Fibroblast of skin of left biceps (primary cell): Measurements from ENCODE around the gene SNAP25.

Experiments
- DNase-seq, 2 experiments: peaks; one replicate each; pipeline ENCODE4 v3.0.0-alpha.2; 2013; ENCODE audit warnings: low read depth in 2 of 2

SNAP25 gene

DNA sequence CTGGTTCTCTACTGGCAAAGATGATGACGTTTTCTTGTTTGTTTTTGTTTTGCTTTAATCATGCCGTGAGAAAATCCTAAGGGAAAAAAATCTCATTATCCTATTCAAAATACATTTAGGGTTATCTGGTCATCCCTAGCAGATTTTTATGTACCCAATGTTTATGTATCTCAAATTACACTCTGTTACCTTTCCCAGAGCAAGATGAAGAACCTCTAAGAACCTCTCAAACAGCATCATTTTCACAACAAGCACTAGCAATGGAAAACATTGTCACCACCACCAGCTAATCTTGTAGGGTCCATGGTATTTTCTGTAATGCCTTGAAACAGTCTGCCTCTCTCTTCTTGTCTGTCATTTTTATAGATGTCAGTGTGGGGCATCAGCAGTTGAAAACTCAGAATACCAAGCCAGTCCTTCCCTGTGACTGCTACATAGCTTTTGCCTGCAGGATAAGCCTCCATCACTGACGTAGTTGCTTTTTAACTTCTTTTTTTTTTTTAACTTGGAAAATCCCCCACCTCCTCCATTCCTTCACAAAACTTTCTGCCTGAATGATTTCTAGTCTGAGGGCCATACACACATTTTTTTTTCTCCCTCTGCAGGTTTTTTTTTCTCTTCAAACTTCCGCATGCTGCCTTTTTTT is 2.4 kb upstream of the SNAP25 start:
- DNase-seq, result no peak

DNA sequence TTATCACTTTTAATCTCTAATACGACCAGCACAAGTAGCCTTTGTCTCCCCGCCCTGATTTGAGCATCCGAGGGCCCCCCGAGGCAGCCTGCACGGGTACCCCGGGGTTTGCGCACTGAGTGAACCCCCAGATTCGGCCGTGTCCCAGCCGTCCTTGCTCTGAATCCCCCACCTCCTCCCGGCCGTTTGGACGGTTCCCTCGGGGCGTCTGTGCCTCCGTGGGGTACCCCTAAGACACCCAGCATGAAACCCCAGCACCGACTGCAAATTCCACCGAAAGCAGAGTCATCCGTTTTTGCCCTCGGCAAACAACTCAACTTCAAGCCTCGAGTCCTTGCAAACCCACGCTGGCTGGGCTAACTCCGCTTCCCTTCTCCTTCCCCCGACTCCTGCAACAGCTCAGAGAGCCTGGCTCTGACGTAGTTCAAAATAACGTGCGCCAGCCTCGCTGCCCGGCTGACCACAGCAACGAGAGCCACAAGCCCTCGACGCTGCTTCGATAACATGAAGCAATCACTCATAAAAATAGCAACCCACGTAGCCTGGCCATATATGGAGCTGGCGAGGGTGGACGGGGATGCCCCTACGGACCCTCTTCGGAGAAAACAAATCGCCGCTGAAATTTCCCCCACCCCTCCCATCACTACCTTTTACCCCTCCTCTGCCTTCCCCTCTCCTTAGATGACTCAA is 764 bp upstream of the SNAP25 start:
- DNase-seq, result peak in 1 of 2 experiments; percentile 22

DNA sequence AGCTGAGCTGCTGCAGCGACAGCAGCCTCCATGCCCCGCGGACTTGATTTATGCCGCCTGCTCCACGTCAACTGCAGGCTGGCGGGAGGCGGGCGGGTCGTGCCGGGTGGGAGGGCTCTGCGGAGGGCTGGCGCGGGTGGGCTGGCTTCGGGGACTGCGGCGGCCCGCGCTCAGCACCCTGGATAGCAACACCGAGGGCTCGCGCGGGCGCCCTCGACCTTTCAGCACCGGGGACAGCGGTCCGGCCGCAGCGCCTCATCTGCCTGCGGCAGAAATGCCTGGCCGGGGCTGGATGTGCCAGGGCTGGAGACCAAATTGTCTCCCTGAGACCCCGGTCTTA is 792 bp downstream of the SNAP25 start:
- peak; percentile 22 to 27 for DNase-seq

DNA sequence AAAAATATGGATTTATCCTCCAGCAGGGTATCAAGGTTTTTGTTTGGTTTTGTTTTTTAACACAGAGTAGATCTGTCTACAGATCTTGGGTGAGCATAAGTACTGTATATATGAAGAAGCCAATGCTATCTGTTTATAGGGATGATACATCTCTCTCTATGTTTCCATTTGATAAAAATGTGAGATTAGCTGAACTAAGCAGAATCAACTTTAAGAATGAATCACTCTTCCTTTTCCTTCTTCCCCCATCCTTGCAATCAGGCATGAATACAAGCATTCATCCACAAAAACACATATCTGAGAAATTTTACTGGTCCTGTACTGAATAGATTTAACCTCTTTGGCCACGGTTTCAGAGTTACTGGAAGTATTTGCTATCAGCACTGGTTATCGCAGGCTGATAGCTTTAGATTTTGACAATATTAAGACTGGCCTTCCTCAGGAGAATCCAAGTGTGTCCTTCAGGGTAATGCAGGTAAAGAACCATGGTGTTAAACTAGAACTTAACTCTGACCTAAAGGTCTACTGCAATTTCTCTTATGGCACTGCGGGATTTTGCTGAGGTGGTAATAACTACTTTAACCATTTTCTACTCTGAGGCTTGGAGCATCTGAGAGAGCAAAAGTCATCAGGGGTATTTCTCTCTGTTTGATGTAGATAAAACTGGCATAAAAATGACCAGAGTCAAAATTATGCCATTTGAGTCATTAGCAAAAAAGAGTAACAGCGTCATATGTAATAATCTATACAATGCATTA is 1.5 kb downstream of the SNAP25 start:
- no peak for DNase-seq

DNA sequence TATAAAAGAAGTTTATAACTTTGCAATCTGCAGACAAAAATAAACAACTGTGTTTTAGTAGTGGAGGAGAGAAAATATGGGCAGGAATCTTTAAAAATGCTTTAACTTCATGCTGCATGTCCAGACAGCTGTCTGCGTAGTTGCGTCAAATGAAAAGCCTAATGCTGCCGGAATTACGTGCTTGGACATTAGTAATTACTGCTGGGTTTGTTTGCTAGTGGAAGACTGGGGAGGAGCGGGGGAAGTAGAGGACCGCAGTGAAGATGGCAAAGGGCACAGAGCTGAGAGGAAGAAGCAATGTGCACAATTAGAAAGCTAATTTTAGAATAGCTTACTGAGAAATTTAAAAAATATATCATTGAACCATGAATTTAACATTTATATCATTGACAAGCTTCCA is 2.4 kb downstream of the SNAP25 start:
- no peak for DNase-seq

DNA sequence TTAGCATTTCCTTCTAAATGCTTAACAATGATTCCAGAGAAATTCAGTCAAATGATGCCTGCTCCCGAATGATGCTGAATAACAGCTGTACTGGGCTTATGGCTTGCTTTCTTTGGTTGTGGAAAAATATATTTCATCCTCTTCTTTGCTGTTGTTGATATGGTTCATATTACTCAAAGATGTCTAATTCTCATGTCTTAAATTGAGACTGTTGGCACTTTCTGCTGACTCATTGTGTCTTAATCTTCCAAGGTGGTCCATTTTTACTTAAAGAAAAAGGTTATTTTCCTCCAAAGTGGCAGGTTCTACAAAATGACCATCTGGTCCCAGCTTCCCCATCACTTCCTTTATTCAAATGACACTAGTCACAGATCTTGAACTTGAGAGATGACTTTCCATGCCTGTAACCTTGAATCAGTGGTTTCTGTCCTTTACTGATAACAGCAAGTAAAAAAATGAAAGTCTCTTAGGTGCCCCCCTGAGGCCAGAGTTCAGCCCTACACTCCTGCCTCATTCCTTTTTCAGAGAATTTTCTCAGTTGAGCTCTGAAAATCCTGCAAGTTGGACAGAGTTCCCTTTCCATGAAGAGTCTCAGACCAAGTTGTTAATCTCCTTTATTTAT is 6.9 kb downstream of the SNAP25 start:
- no peak for DNase-seq

- no peak for DNase-seq
Observed at GRCh38 chr20:10228330-10228729, 9.7 kb downstream of the SNAP25 start.

DNA sequence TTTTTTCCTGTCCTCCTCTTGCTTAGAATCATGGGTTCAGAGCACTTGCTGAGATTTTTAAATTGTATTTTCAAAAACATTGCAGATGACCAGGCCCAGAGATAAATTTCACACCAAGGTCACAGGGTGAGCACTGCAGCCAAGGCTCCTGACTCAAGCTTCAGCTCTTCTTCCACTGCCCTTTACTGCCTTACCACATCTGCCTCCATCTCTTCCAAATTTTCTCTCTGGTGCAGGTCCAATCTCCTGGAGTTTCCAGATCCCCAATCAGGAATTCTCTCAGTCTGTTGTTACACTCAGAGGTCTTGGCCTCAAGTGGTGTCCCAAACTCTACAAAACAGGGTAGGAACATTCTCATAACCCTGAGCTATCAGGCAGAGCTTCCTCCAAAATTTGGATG is 12.7 kb downstream of the SNAP25 start:
- no peak for DNase-seq

DNA sequence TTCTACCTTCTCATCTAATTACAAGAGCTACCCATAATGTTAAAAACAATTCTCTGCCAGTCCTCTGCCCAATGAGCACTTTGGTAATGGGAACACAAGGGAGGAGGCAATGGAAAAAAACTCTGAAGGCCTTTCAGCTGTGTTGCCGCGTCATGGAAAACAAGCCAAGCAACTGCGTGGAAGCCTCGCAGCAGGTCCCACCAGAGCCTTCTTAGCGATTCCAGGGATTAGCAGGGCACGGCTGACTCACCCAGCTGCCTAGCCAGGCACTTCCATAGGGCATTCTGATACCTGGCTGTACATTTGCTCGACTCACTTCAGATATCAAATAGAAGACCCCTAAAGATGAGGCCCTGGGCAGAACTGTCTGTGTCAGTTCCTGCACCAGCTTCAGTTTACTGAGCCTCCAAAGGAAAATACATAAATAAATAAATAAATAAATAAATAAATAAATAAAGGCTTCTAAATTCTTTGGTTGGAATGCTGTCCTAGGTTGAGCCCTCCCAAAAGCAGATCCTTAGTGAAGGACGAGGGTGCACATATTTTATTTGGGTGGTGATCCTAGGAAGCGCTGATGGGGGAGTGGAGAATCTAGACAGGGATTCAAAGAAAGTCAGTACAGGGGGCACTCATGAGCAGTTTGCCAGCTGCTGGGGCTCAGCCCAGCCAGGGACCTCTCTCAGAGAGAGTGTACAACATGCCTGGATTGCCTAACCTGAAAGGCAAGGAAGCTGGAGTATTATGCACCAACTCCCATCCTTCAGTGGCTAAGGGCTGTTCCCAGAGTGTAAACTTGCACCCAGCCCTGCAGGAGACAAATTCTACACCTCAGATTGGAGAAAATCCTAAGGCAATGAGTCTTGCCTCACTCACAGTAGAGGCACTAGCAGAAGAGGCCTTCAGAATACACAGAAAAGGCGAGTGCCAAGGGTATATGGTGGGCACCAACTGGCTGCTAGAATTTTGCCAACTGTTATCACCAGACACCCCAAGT is 18.2 kb downstream of the SNAP25 start:
- no peak for DNase-seq

GRCh38 chr20:10239954-10240353 is 21.3 kb downstream of the SNAP25 start:
- DNase-seq, result no peak

- DNase-seq, result no peak
Observed at GRCh38 chr20:10240655-10241054, 22.0 kb downstream of the SNAP25 start.

- no peak for DNase-seq
Observed at GRCh38 chr20:10242166-10242565, 23.5 kb downstream of the SNAP25 start.

- DNase-seq, result no peak
Observed at GRCh38 chr20:10247440-10247839, 28.8 kb downstream of the SNAP25 start.

DNA sequence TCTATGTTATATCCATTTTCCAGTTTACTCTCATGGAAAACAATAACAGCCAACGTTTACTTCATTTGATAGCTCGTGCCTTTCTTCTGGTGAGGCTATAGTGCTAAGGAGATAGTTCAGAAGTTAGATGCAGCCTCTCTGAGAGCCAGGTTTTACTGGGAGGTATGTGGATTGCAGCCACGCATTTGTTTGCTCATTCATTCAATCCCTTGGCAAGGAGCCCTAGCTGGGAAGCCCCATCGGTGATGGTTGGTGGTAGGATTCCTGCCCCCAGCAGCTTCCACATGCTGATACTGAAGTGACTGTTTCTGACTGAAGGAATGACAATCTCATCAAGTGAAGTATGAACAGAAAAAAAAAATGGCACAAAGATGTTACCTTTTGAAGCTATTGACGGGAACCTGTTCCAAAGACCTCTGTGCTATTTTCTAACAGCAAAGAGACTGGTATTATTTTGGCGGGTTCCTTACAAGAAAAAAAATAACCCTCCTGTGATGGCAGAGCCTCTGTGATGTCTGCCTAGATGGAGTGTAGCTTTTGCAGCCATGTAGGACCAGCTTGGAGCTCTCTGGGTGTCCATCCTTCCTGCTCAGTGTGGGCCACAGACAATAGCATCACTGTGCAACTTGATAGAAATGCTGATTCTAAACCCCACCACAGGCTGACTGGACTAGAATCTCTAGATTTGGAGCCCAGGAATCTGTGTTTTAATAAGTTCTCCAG is 30.6 kb downstream of the SNAP25 start:
- DNase-seq, result no peak

GRCh38 chr20:10249822-10250221 is 31.2 kb downstream of the SNAP25 start:
- DNase-seq, result no peak

DNA sequence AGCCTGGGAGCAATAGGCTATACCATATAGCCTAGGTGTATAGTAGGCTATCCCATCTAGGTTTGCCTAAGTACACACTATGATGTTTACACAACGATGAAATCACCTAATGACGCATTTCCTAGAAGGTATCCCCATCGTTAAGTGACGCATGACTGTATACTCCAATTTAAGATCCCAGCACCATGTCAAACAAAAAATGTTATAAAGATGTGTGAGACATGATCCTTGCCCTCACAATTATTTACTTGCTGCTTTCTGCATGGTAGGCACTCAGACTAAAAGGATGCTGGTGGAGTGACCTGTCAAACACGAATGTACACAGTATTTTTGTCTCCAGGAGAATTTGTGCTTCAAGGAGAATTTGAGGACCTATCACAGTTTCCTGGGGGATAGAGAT is 32.3 kb downstream of the SNAP25 start:
- DNase-seq, result no peak

GRCh38 chr20:10253780-10254179 is 35.1 kb downstream of the SNAP25 start:
- DNase-seq, result no peak

DNA sequence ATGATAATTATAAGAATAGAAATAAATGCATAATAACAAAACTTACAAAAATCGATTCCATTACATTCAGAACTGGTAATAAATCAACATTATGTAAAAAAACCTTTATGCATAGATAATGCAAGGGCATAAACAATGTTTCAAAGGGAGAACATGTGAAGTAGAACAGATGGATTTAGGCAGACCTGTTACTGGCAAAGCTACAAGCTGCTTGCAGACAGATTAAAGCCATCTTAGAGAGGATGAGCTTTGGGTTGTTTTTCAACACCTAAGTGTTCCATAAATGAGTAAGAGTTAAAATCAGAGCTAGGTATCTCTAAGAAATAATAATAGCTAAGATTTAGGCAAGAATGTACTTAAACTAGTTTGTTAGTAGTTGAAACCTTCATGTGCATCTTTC is 37.2 kb downstream of the SNAP25 start:
- DNase-seq, result no peak

- no peak for DNase-seq
Observed at GRCh38 chr20:10259166-10259565, 40.5 kb downstream of the SNAP25 start.

DNA sequence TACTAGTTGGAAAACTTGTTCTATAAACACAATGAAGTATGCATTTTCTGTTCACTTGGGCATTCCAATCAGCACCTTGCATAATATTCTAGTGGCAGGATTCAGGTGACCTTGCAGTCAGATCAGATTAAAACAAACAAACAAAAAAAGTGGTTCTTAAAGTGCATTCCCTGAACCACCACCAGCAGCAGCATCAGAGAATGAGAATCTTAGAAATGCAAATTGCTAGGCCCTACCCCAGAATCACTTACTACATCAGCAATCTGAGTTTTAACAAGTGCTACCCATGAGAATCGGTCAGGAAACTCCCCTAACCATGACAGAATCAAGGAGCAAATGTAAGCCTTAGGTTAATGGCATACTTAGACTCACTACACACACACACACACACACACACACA is 41.7 kb downstream of the SNAP25 start:
- DNase-seq, result no peak

GRCh38 chr20:10261702-10262101 is 43.1 kb downstream of the SNAP25 start:
- no peak for DNase-seq
